Skin epidermis (tissue), 12 donors: Measurements from ENCODE around the gene FGF18.
"Not testable (repeated sequence)": the region's sequence is repeated elsewhere in the genome, so short reads cannot be mapped to it uniquely, and the experiment has no call there.

ENCODE experiments used
- H3K27ac ChIP-seq, 21 experiments: fragments of 200-600 bp; sonication (generic) in 11 of 21; one replicate each; pipeline ENCODE4 v1.5.0; 2020; ENCODE audit warnings: mild to moderate bottlenecking in 3 of 21, inconsistent platforms in 2 of 21, moderate library complexity in 2 of 21
- H3K4me3 ChIP-seq, 7 experiments: fragments of 200-600 bp; sonication (generic) in 2 of 7; one replicate each; pipeline ENCODE4 v1.5.0; 2020; ENCODE audit warnings: inconsistent platforms in 2 of 7, mild to moderate bottlenecking in 2 of 7, moderate library complexity in 1 of 7

The FGF18 gene

DNA sequence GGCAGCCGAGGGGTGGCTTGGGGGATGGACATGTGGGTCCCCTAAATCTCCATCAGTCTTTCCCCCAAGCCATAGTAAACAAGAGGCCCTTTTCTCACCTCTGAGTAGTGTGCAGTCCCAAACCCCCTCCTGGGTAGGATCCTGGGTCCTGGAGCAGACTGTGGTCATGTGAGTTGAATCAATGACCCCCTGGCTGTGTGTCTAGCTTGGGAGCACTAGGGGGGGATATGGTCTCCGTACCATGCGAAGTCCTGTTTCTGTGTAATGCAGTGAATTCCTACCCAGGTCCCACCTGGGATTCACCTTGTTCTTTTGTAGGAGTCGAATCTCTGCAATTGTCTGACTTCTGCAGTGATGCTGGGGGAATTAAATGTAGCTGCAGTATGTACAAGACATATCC lies 66.2 kb downstream of the FGF18 start:
- H3K4me3 ChIP-seq: no peak overlapping the region
- H3K27ac ChIP-seq: no peak overlapping the region

DNA sequence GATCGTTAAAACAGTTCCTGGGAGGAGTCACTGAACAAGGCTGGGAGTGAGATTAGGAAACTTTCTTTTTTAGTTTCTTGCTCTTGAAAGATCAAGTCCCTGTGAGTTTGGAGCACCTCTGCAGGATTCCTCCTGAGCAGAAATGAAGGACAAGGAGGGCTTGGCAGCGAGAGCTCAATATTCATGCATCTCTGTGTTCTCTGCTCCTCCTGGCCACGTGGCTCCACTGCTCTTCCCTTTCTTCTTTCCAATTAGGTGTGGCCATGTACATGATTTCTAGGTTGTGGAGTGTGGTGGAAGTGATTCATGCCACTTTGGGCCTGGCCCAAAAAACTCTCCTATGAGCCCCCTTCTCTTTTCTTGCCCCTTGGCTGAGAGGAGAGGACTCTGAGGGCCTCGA lies 67.2 kb downstream of the FGF18 start:
- H3K27ac ChIP-seq: no peak overlapping the region
- no peak overlapping the region for H3K4me3 ChIP-seq

DNA sequence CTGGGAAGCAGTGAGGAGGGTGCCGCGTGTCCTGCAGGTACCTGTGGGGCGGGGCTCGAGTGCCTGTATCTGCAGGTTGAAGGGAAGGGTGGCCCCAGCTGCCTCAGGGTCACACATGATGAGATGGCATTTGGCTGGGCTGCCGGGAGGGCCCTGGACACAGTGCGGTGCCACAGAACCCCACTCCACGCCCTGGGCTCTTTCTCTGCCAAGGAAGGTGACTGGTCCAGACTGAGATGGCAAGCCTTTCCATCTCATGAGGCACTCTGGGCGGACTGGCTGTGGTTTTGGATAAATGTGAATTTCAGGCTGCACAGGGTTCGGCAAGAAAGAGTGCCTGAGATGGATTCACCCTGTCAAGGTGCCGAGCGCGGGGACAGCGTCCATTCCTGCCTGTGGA lies 69.4 kb downstream of the FGF18 start:
- Histone ChIP-seq H3K27ac (no peak overlapping the region), H3K4me3 (no peak overlapping the region)

DNA sequence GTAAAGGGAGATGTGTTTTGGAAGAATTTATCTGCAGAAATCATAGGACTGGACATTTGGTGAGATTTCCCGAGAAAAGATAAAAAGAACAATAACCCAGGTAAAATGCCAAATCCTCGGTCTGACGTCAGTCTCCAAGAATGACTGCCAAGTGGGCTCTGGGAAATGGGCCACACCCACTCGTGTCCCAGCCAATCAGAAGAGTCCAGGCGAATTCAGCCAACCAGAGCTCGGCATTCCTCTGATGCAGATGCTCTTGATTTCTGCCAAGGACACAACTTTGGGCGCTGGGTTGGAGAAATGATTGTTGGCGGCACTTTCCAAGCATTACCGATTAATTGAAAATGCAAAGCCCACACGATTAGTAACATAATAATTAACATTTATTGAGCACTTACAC lies 73.3 kb downstream of the FGF18 start:
- H3K4me3 ChIP-seq: no peak overlapping the region
- H3K27ac ChIP-seq: no peak overlapping the region

DNA sequence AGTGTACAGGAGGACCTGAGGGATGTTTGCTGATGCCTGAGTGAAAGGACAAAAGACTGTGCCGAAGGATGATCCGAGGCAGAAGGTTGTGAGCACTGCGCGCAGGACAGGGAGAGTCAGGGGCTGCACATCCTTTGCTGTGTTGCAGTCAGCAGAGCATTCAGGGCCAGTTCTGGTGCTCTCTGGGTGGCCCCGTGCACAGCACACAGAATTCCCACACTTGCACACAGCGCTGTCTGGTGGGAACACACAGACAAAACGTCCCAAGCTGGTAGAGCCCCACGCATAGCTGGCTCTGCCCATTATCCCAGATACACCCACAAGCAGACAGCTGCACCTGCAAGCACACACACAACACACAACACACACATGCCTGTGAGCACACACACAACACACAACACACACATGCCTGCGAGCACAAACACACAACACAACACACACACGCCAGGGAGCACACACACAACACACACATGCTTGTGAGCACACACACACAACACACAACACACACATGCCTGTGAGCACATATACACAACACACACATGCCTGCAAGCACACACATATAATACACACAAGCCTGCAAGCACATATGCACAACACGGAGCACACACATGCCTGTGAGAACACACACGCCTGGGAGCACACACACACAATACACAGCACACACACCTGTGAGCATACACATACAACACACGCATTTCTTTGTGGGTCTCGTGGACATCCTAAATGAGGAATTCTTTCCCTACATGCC lies 74.4 kb downstream of the FGF18 start:
- peak overlapping the region in 12 of 21 experiments; percentile 2 to 75 (median 27) for H3K27ac ChIP-seq
- H3K4me3 ChIP-seq: no peak overlapping the region

DNA sequence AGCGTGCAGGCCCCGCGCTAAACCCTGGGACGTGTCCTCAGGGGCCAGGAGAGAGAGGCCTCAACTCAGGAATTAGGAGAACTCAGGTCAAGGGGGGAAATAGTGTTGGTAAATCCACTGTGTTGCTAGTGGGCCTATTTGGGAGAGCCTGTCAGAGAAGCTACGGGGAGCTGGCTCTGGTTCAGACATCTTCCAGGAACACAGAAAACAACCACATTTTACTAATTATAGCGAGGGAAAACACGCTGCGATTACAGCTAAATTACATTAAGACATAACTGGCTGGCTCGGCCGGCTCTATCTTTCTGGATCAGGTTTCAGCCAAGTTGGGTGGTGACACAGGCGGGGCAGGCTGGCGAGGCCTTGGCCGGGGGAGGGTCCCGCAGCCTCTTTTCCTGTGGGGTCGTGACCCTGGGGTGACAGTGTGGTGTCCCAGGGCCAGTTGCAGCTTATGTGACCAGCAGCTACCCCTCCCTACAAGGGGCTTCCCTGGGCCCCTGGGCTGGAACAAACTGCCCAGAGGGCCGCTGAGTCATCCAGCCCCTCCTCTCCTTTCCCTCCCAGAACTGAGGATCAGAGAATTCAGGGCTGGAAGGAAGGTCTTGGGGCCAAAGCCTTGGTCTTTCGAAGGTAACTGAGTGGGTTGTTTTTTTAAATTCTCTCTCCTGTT lies 75.1 kb downstream of the FGF18 start:
- Histone ChIP-seq H3K27ac (peak overlapping the region in 15 of 21 experiments; percentile 2 to 75 (median 39)), H3K4me3 (no peak overlapping the region)

DNA sequence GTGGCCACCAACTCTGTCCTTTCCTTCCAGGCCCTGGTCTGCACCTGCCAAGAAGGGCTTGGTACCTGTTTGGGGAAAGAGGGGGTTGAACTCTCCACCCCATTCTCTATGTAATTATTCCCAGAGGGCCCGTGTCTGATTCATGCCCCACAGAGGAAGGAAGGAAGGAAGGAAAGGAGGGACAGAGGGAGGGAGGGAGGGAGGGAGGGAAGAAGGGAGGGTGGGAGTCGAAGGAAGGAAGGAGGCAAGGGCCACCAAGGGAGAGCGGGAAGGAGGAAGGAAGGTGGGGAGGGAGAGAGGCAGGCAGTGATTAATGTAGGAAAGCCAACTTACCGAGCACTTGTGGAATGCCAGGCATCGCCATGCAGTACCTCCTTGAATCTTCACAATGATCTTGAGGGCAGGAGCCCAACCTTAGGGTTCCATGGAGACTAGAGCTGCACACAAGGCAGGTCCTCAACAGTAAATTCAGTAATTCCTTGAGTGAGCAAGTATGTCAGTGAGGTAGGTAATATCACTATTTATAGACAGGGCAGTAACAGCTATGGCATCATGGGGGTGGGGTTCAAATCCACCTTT lies 75.8 kb downstream of the FGF18 start:
- Histone ChIP-seq H3K27ac (peak overlapping the region in 11 of 21 experiments; percentile 2 to 71 (median 39)), H3K4me3 (no peak overlapping the region)

DNA sequence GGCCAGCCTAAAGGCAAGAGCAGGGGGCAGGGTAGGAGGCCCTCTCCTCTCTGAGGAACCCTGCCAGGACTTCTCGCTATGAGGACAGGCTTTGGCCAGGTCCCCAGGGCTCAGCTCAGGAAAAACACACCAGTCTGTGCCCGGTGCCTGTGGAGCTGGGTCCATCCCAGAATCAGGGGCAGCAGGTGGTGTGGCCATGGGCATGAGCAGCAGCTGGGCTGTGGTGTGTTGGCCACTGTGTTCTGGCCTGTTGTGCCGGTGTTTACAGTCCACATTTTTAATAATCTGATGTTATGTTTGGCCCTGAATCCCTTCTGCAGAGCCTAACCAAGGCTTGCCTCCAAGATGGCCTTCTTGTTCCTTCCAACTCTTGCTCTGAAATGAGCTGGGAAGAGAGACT lies 77.0 kb downstream of the FGF18 start:
- Histone ChIP-seq H3K4me3 (no peak overlapping the region), H3K27ac (peak overlapping the region in 1 of 21 experiments; percentile 41)

DNA sequence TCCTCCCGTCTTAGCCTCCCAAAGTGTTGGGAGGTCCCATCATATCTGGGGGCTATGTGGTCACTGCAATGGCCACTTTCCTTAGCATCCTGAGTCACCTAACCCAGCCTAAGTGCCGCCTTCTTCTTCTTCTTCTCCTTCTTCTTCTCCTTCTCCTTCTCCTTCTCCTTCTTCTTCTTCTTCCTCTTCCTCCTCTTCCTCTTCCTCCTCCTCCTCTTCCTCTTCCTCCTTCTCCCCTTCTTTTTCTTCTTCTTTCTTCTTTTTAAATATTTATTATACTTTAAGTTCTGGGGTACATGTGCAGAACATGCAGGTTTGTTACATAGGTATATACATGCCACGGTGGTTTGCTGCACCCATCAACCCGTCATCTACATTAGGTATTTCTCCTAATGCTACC lies 78.0 kb downstream of the FGF18 start:
- not testable (repeated sequence) for H3K4me3 ChIP-seq, H3K27ac ChIP-seq

DNA sequence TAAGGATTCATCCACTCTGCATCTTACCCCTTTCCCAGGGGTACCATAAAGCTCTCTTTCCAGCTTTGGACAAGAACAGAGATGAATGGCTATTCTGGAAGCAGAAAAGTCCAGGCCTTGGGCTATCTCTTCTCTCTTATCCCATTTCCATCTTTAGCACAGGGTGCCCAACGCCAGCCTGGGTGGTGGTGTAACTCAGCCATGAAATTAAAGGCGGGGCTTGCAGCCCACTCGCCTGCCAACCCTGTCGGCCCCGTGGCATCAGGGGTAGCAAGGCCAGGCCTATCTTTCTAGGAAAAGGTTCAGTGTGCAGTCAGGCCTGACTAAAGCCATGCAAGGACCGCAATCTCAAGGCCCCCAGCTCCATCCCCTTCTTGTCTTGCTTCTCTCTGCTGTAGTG lies 78.7 kb downstream of the FGF18 start:
- H3K27ac ChIP-seq: no peak overlapping the region
- no peak overlapping the region for H3K4me3 ChIP-seq

DNA sequence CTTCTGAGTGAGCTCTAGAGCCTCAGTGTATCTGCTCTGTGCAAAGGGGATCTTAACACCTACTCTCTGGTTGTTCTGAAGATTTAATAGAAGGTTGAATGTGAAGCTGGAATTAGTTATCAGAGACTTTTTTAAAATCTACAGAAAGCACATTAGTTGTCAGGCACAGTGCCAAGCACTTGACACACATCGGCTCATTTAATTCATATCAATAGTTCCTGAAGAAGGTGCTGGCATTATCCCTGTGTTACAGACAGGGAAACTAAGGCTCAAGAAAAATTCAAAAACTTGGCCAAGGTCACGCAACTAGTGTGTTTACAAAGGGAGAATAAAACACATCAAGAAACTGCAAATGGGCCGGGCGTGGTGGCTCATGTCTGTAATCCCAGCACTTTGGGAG lies 80.2 kb downstream of the FGF18 start:
- Histone ChIP-seq H3K27ac (no peak overlapping the region), H3K4me3 (no peak overlapping the region)

DNA sequence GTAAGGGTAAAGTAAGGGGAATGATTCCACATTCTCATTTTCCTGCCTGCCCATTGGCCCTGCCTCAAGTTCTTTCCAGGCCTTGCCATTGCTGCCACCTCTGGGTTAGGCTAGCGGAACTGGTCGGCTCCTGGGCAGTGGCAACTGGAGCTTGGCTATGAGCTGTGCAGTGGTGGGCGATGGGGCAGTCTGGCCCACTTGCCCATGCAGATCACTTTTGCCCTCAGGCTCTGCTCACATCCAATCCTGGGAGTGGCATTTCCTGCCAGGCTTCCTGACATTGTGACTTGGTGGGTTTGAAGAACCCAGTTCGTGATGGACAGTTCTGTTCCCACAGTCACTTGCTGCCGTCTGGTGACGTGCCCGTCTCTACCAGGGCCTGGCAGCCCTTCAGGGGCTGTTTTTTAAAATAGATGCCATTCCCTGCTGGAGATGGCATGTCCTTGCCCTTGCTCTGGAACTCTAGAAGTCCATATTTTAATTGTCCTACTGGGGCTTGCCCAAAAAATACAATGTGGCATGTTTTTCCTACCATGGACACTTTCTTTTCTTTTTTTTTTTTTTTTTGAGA lies 86.1 kb downstream of the FGF18 start:
- H3K4me3 ChIP-seq: no peak overlapping the region
- no peak overlapping the region for H3K27ac ChIP-seq

DNA sequence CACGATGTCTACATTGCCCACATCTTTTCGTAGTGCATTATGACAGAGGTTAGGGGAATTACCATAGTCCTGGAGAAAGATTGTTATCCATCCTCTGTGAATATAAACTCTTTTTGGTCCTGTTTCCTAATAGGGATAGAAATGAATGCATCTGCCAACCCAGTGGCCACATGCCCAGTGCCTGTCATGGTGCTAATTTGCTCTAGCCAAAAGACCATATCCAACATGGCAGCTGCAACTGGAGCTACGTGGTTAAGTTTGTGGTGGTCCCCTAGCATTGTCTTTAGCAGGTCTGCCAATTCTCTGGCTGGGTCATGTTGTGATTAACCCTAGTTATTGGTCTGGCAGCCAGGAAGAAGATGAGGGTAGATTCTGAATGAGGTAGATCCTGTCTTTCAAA lies 87.5 kb downstream of the FGF18 start:
- no peak overlapping the region for H3K4me3 ChIP-seq
- H3K27ac ChIP-seq: no peak overlapping the region
